Mammary epithelial cell (primary cell): ENCODE measurements around the gene OR2T27.
"Not testable (repeated sequence)": the region's sequence is repeated elsewhere in the genome, so short reads cannot be mapped to it uniquely, and the experiment has no call there.

Source experiments
- EZH2 ChIP-seq: IDR thresholded peaks from 2 replicates; pipeline ENCODE4 v1.6.1; 2012; ENCODE audit warnings: low read length, inconsistent platforms, borderline replicate concordance
- TF ChIP-seq, protein P1 (sequence below), 2 donors: IDR thresholded peaks in 1 of 2; conservative IDR thresholded peaks in 1 of 2; 2 replicates each; pipeline ENCODE4 v1.5.1; 2011 to 2012; ENCODE audit warnings: inconsistent platforms in 2 of 2, low read length in 2 of 2, mild to moderate bottlenecking in 2 of 2, control low read depth in 1 of 2, low read depth in 1 of 2; ENCODE audit not compliant: insufficient read depth in 1 of 2; ENCODE audit errors: extremely low read depth in 1 of 2

GRCh38 chr1:248636612-248637011 is 18.7 kb downstream of the OR2T27 start:
- TF ChIP-seq, protein P1, sequence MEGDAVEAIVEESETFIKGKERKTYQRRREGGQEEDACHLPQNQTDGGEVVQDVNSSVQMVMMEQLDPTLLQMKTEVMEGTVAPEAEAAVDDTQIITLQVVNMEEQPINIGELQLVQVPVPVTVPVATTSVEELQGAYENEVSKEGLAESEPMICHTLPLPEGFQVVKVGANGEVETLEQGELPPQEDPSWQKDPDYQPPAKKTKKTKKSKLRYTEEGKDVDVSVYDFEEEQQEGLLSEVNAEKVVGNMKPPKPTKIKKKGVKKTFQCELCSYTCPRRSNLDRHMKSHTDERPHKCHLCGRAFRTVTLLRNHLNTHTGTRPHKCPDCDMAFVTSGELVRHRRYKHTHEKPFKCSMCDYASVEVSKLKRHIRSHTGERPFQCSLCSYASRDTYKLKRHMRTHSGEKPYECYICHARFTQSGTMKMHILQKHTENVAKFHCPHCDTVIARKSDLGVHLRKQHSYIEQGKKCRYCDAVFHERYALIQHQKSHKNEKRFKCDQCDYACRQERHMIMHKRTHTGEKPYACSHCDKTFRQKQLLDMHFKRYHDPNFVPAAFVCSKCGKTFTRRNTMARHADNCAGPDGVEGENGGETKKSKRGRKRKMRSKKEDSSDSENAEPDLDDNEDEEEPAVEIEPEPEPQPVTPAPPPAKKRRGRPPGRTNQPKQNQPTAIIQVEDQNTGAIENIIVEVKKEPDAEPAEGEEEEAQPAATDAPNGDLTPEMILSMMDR (conservative IDR thresholded peaks at IDR 0.05 in 1 of 2, IDR thresholded peaks at IDR 0.05 in 1 of 2; ENCODE audit: extremely low read depth in 1 of 2, insufficient read depth in 1 of 2, low read depth in 1 of 2, low read length in 2 of 2): not testable (repeated sequence)
- TF ChIP-seq EZH2: not testable (repeated sequence)
